DMS153 (cell line): Measurements from ENCODE around the gene HNRNPUL1.
A peak's percentile ranks its signal among the peaks of the same experiment; 100 is the strongest.
"Not testable (repeated sequence)": the region's sequence is repeated elsewhere in the genome, so short reads cannot be mapped to it uniquely, and the experiment has no call there.

Source experiments
- DNase-seq: peaks from one replicate; lab custom pipeline; 2025; lab: John Stamatoyannopoulos, UW

HNRNPUL1 gene

DNA sequence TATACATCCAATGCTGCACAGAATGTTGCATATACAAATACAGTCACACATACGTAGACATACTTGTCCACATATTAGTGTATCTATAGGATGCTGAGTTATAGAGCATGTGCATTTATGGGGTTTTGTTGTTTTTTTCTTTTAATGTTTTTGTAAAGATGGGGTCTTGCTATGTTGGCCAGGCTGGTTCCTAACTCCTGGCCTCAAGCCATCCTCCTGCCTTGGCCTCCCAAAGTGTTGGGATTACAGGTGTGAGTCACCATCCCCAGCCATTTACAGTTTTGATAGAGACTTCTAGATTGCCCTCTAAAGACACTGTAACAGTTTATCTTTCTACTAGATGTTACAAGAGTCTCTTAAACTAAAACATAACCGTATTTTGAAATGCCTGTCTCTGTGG, 14.3 kb downstream of the HNRNPUL1 start:
- no peak for DNase-seq

DNA sequence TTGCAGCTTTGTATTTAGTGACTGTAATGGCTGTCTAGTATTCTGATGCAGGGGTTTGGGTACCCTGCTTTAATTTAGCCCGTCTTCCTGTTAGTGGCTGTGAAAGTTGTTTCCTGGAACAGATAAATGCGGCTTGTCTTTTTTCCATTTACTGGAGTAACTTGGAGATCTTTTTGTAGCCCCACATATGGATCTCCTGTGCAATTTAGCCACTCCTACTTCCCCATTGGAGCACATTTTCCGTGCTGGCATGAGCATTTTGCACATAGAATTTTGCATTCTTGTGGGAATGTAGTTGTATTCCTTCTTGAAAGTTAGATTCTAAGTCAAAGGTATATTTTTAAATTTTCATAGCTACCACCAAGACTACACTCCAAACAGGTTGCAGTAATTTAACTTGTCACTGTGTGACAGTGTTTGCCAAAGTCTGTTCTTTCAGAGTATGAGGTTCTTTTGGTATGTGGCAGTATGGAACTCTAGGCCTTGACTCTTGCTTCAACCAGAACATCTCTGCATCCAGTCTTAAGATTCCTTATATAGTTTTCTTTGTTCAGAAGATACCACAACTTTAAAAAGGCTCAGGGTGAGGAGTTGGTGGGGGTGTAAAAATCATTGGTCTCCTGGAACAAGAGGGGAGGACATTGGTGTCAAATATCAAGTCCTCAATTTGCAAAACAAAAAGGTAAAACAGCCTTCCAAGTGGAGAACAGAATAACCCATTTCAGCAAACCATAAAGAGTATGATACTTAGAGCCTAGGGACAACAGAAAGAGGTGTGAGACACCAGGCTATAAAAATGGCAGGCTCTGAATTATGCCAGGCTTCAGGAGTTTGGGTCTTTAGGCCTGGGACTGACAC, 24.7 kb downstream of the HNRNPUL1 start:
- DNase-seq, result no peak

DNA sequence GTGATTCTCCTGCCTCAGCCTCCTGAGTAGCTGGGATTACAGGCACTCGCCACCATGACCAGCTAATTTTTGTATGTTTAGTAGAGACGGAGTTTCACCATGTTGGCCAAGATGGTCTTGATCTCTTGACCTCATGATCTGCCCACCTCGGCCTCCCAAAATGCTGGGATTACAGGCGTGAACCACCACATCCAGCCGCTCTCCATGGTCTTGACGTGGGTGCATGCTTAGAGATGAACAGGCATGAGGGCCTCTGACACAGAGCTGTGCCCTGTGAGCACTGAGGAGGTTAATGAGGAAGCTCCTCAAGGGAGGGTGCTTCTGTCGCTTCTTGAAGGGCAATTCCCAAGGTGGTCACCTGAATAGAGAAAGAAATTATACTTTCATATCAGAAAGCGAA, 25.6 kb downstream of the HNRNPUL1 start:
- not testable (repeated sequence) for DNase-seq

DNA sequence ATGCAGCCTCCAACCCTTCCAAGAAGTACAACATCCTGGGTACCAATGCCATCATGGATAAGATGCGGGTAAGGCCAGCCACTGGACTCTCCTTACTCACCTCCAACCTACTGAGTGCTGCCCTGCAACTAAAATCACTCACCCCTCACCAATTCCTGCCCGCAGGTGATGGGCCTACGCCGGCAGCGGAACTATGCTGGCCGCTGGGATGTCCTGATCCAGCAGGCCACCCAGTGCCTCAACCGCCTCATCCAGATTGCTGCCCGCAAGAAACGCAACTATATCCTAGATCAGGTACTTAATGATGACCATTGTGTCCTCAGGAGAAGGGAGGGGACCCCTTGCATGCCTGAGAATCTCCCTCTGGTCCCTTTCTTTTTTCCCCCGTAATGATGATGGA, 30.2 kb downstream of the HNRNPUL1 start:
- no peak for DNase-seq

DNA sequence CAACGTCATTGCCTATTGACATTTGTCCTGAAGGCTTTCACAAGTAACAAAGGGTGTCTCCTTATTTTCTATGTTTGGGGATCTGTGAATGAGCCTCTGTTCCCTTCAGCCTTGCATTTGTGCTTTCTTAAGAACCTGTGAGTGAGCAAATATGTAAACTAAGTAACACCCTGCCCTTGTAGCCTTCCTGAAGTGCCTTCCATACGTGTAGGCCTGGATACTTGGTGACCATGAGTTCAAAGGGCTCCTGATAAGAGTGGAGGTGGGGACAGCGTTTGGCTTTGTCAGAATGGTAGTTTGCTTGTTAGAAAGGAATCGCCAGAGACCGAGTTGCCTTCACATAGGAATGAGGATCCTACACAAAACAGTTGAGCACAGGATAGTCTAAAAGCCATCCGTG, 31.3 kb downstream of the HNRNPUL1 start:
- no peak for DNase-seq

DNA sequence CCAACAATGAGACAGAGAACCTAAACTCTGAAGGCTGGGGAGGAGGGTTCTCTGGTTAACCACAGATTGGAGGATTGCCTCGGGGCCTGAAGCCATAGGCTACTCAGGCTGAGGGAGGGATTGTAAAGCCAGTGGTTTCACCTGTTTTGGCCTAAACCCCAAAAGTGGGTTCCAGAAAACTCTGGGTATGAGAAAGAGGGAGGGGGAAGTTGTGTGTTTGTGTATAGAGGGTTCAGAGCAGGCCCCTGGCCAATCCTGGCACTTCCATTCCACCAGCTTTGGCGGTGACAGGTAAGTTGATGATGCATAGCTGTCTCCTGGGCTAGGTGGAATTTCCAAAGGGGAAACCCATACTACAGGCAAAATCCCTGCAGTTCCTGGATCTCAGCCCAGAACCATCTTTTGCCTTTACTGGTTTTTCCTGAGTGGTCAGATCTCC, 32.3 kb downstream of the HNRNPUL1 start:
- no peak for DNase-seq

DNA sequence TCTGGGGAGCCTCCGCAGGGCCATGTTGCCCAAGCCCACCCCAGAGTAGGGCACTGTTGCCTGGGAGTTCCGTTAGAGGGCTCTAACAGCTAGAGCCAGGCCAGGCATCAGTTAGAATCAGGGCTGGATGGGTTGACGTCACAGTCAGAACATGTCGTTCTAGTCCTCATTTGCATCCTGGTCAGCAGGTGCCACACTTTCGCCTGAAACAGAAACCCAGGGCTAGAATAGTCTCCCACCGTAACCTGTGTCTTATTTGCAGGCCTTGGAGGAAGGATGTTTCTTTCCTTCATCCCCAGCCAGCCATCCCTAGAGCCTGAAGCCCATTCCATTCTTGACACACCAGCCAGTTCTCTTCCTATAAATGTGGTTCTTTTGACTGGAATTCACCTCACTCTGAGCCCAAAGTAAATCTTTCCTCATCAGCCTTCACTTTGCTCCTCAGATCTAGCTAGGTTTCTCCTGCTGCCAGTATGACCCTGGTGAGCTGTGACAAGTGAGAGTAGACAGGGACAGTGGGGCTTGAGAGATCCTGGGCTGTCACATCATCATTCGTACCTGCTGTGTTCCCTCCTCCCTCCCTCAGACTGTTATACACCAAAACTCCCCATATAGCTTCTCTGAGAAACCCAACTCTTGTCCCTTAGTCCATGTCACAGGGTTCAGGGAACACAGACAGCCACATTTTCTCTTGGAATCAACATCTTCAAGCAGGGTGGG, 33.6 kb downstream of the HNRNPUL1 start:
- DNase-seq, result no peak

DNA sequence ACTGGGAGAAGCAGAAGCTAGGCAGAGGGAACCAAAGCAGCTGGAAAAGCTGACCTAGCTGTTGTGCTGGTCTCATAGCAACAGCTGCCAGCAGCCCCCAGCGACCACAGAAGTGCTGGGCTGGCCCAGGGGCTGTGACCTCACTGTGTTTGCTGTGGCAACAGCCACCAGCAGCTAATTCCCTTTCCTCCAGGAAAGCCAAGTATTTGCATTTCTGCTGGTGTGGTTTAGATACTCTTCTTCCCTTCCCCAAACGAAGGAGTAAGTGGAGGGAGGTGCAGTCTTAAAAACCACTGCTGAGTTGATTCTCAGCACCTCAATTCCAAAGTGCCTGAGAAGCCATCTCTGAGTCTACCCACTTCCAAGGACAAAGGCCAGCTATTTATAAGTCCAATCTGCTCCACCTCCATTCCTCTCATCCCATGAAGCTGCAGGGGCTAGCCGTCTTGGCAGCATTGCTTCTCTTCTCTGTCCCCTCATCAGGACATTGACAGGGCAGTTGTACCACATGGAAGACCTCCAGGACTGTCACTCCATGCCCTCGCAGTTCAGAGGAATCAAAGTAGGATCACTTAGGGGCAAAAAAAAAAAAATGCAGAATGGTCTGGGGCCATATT, 34.3 kb downstream of the HNRNPUL1 start:
- peak; percentile 9 for DNase-seq

DNA sequence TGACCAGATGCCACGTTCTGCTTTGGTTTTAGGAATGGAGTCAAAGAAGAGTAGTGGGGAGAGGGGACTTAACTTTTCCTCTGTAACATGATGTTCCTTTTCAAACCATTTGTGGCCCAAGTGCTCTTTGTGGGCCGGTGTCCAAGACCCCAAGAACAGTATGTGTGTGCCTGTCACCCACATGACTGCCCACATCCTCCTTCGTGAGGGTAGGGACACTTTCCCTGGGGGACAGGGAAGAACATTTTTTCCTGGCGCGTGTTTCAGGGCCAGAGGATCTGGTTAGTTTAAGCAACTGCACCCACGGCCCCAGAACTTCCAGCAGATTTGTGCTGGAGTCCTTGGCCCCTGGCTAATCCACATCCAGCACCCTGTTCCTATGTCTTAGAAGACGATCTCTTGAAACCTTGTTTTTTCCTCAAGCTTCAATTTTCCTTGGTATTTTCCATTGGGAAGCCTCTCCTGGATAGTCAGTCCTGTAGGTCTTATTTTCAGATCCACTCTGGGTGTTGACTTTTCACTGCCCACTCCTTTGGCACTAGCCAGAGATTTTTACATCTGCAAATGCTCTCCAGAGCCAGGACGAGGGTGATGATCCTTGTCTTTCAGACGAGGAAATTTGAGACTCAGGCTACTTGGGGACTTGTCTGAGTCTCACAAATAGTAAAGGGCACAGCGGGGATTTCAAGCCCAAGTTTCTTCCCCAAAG, 35.0 kb downstream of the HNRNPUL1 start:
- DNase-seq, result no peak

DNA sequence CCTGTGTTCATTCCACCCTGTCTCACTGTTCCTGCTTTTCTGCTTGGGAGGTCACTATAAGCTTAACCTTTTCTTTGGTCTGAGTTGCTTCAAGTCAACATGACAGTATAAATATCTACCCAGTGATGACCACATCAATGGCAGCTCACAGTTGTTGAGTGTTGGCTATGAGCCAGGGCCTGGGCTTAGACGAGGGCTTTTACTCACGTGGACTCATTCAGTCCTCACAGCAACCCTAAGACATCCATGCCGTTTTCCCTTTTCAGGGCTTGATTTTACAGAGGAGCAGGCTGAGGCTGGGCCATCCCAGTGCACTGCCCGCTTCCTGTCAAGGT, 35.5 kb downstream of the HNRNPUL1 start:
- no peak for DNase-seq

DNA sequence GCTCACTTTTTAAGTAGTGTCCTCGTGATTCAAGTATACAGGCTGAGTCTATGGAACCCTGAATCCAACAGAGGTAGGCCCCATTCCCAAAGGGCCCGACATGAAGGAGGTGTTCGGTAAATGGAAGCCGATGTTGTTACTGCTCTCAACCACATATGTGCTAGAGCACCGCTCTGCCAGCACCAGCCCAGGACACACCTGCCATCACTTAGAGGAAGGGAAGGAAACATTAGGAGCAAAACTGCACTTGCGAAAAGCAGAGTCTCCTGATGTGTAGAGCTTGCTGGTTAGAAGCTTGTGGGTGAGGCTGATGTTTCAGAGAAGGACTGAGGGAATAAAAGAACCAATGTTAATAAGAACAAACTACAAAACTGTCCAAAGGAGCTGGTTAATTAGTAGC, 36.4 kb downstream of the HNRNPUL1 start:
- no peak for DNase-seq

DNA sequence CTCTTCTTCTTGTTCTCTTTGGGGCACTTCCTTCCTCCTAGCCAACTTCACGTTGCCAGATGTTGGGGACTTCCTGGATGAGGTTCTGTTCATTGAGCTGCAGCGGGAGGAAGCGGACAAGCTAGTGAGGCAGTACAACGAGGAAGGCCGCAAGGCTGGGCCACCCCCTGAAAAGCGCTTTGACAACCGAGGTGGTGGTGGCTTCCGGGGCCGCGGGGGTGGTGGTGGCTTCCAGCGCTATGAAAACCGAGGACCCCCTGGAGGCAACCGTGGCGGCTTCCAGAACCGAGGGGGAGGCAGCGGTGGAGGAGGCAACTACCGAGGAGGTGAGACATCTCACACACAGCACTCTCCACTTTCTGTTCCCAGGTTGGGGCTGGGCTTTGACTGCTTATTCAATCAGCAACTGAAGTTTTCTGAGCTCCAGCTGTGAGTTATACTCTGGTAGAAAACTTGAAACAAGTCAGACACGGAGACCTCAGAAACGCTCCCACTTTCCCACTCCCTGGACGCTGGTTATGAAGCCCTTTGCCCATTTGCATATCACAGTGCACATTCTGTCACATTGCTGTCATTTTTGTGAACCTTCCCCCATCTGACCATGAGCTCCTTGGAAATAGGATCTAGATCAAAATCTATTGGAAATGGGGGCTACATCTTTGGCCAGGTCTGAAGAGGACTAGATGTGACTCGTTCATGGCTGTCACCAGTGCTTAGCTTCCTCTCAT, 38.6 kb downstream of the HNRNPUL1 start:
- DNase-seq, result no peak

DNA sequence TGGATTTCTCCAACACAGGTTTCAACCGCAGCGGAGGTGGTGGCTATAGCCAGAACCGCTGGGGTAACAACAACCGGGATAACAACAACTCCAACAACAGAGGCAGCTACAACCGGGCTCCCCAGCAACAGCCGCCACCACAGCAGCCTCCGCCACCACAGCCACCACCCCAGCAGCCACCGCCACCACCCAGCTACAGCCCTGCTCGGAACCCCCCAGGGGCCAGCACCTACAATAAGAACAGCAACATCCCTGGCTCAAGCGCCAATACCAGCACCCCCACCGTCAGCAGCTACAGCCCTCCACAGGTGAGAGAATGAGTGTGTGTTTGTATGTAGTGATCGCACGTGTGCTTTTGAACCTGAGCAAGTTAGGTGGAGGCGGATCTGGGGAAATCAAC, 39.8 kb downstream of the HNRNPUL1 start:
- no peak for DNase-seq

DNA sequence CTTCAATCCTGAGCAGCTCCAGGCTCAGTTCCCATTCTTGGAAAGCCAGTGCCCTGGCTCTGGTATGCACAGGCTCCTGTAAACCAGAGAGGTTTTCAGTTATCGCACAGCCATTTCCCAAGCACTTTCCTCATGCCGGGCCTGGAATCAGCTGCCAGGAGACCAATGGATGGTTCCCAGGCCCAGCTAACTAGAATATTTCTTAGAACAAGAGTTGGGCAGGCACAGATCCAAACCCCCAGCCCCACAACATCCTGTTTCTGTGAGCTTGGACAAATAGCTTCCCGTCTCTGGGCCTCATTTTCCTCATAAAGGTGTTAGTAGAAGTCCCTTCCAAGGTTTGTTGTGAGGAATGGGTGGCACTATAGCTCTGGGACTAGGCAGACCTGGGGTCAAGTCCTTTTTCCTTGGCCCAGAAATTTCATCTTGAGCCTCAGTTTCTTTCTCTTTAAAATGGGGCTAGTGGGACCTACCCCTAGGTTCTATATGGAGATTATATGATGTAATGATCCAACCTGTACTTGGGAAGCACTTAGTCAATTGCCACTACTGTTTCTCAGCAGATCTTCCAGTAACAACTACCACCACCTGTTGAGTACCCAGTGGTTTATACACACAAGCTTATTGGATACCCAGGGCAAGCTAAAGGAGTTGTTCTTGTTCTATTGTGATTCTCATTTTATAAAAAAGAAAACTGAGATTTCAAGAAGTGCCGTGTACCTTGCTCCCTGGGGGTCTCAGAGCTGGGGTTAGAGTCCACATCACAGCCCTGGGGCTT, 40.7 kb downstream of the HNRNPUL1 start:
- DNase-seq, result no peak

DNA sequence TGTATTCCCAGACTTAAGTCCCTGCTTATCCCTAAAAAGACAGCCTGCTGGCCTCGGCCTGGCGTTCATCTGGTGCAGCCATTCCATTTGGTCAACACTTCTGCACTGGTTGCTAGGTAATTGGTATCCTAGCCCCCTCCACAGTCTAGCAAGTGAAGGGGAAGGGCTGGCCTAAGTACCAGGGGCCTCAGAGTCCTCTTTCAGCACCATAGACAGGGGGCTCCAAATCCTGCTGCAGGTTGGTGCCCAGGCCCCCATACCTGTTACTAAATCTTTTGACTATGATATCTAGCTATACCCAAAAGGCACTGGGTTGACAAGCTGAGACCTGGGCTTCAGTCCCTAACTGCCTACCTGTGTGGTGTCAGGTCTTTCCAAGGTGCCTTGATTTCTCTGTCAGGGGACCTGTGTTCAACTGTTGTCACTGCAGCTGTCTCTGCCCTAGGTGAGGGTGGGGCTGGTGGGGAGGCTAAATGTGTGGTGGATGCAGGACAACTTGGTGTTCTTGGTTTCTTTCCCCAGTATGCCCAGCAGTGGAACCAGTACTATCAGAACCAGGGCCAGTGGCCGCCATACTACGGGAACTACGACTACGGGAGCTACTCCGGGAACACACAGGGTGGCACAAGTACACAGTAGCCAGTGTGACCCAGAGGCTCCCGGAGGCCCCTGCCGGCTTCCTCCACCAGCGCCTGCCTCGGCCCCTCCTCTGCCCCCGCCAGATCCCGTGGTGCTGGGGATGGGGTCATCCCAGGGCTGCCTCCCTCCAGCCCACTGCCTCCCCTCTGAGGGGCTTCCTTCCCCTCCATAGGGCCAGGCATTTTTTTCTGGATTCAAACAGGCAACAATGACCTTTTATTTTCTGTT, 42.0 kb downstream of the HNRNPUL1 start:
- DNase-seq, result no peak

DNA sequence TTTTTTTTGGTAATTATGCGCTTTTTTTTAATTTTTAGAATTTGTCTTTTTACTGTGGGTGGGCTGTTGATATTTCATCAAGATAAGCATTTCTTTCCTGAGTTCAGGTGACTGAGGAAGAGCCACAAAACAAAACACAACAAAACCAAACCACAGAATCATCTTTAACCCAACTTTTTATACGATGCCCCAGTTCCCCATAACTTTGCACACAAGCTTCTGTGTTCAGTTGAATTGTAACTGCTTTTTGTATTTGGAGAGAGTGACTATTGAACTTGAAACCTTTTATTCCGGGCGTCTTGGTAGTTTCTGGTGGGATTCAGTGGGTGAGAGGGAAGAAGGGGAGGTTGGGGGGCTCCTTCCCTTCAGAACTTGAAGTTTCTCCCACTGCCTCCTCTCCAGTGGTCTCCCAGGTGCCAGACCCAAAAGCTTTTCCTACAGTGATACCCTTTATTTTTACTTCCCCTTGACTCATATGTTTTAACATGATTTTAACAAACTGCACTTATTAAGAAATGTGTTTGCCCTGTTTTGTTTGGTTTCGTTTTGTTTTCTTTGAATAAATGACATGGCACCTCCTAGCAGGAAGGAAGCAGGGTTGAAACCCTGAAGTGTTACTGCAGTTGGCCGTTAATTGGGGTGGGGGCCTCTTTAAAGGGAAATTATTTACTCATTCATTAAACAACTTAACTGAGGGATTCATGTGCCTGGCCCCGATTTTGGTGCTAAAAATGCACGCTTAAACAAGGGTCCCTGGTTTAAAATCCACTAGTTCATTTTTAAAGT, 43.1 kb downstream of the HNRNPUL1 start:
- no peak for DNase-seq

DNA sequence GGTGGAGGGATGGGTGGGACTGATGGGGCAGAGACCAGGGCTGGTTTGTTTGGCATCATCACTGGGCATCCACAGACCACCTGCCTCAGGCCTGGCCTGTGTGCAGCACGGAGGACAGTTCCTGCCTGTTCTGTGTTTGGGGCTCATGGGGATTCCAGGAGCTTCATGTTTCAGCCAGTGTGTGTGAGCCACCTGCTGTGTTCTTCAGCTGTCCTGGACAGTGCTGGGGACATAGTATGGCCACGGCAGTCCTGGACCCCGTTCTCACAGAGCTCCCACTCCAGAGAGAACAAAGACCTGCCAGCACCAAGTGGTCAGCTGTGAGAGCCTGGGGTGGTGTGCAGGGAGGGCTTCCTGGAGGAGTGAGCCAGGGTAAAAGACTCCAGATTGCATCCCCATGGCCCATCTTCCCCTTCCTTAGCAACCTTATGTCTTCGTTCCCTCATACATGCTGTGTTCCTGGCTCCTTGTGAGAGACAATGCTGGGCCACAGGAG, 43.8 kb downstream of the HNRNPUL1 start:
- DNase-seq, result no peak

DNA sequence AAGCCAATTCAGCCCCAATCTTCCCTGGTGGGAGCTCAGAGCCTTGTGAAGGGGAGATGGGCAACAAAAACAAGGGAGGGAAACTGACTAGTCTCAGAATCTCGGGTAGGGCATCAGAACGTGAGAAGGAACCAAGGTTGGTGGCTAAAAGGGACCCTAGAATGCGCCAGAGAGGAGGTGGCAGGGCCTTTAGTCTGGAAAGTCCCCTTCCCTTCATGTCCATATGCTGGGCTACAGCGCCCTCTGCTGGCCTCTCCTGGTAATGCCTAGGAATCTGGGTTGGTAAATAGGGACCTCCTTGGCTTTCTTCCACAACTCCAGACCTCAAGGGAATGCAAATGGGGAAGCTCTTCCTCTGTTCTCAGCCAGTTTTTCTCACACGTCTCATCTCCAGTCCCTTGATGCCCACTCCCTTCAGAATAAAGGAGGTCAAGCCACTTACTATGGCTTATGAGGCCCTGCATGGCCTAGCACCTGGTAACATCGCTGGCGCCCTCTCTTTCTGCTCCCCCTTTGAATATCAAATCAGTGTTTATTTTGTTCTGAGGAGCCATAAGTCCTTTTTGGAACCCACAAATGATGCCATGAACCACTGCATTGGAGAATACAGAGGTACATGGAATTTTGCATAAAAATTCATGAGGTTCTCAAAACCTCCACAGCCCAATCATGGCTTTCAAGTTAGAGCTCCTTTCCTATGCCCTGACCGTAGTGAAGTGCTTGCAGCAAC, 44.4 kb downstream of the HNRNPUL1 start:
- peak; percentile 68 for DNase-seq
